Upper lobe of left lung (tissue), 6 donors: ENCODE measurements around the gene ABR. TPM values are rescaled to one million over a fixed set of nuclear protein-coding genes. Genes with fewer than 3 reads are reported as not detected.

Experiments used
- ATAC-seq, 2 donors: fragments of 200-7000 bp; cut with Tn5 transposase; one replicate each; pipeline ENCODE4 v1.9.1; 2022; ENCODE audit warnings: mild to moderate bottlenecking in 2 of 2, moderate library complexity in 2 of 2; ENCODE audit not compliant: low FRiP score in 2 of 2
- DNase-seq, 2 donors: peaks; one replicate each; pipeline ENCODE4 v3.0.0-alpha.2; 2019 to 2020
- H3K27ac ChIP-seq, 4 donors: fragments of 200-600 bp; sonication (generic); one replicate each; pipeline ENCODE4 v1.5.1; 2016 to 2019
- H3K27me3 ChIP-seq, 4 donors: fragments of 200-600 bp; sonication (generic); one replicate each; pipeline ENCODE4 v1.5.1; 2017 to 2019
- H3K36me3 ChIP-seq, 4 donors: fragments of 200-600 bp; sonication (generic); one replicate each; pipeline ENCODE4 v1.5.1; 2016 to 2019
- H3K4me1 ChIP-seq, 4 donors: fragments of 200-600 bp; sonication (generic); one replicate each; pipeline ENCODE4 v1.5.1; 2018 to 2019
- H3K4me3 ChIP-seq, 4 donors: fragments of 200-600 bp; sonication (generic); one replicate each; pipeline ENCODE4 v1.5.1; 2017 to 2019; ENCODE audit warnings: mild to moderate bottlenecking in 2 of 4, moderate library complexity in 1 of 4
- H3K9me3 ChIP-seq, 4 donors: fragments of 200-600 bp; sonication (generic); one replicate each; pipeline ENCODE4 v1.5.1; 2018 to 2019
- CTCF ChIP-seq, 6 experiments: fragments of 450-650 bp in 4 of 6; fragments of 200-600 bp in 2 of 6; sonication (generic) in 2 of 6; IDR thresholded peaks; one replicate each; pipeline ENCODE4 v1.5.1; 2016 to 2019; ENCODE audit warnings: antibody characterized with exemption in 6 of 6
- EP300 ChIP-seq, 4 donors: sonication (generic); formaldehyde crosslinking; IDR thresholded peaks; one replicate each; pipeline ENCODE4 v1.5.1; 2017; ENCODE audit warnings: antibody characterized with exemption in 4 of 4, control low read depth in 2 of 4
- POLR2A ChIP-seq, 4 donors: fragments of 450-650 bp; IDR thresholded peaks; one replicate each; pipeline ENCODE4 v1.5.1; 2016 to 2017; ENCODE audit warnings: antibody characterized with exemption in 4 of 4, mild to moderate bottlenecking in 2 of 4
- POLR2AphosphoS5 ChIP-seq, 2 donors: sonication (generic); formaldehyde crosslinking; IDR thresholded peaks; one replicate each; pipeline ENCODE4 v1.5.1; 2017; ENCODE audit warnings: antibody characterized with exemption in 2 of 2
- WGBS, 2 donors: methylation state at CpG; one replicate each; pipeline ENCODE4 v1.1.5; 2017 to 2018; 5-methylcytosine and 5-hydroxymethylcytosine counted together
- total RNA-seq, 6 donors: library from RNA; depleted of rRNA in 4 of 6; stranded (reverse); fragments of >200 nt in 4 of 6; gene quantifications; one replicate each; pipeline versions ENCODE4 v1.1.0 to v1.2.1, GENCODE V29; 2016 to 2021
- donor health status: DM: no; HTN: no; CAD: no; lungs with moderate emphysema.
- donor health status: DM: no; HTN: yes; CAD: no; lungs with severe emphysema.

ABR gene
- total RNA-seq, 6 donors from 2014 or later: 117 to 645 (median 206) TPM

DNA sequence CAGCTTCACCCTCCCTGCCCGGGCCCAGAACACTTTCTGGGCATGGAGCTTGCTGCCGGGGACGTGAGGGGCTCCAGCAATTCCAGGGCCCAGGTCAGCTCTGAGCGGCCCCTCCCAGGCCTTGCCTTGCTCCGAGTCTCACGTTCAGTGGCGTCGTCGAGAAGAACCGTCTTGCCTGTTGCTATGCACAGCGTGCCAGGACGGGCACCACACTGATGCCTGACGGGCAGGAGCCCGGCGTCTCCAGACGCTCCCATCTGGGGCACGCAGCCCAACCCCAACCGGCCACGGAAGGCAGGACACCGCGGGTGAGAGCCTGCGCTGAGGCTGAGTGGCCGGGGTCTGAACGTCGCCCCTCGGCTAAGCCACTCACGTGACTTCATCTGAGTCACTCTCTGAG is 155.7 kb downstream of the ABR start:
- peaks cover 0 to 37% (median 25%) of the 10 kb centered on the region in 4 donors for H3K36me3 ChIP-seq
- TF ChIP-seq POLR2A (IDR thresholded peaks at IDR 0.05): no peak
- no peak for TF ChIP-seq CTCF (IDR thresholded peaks at IDR 0.05)
- no peak for TF ChIP-seq POLR2AphosphoS5 (IDR thresholded peaks at IDR 0.05)
- no peak for TF ChIP-seq EP300 (IDR thresholded peaks at IDR 0.05)
- H3K27me3 ChIP-seq: no peaks in the 10 kb centered on the region
- 93 to 95% methylated on average over 20 to 27 of the region's 27 CpGs for WGBS, 2 donors
- H3K4me1 ChIP-seq: peaks cover 0 to 13% (median 1%) of the 10 kb centered on the region in 4 donors
- no peaks in the 10 kb centered on the region for H3K9me3 ChIP-seq
- DNase-seq (peak in 1 of 2 donors; percentile 74), ATAC-seq (no peak)
- no peak overlapping the region for H3K4me3 ChIP-seq
- no peak overlapping the region for H3K27ac ChIP-seq

GRCh38 chr17:1022278-1023024 is 157.3 kb downstream of the ABR start:
- peaks cover 0 to 31% (median 22%) of the 10 kb centered on the region in 4 donors for H3K36me3 ChIP-seq
- peak in 1 of 2 donors; percentile 79 for DNase-seq
- no peak for ATAC-seq
- 79 to 87% methylated on average over 13 to 28 of the region's 32 CpGs for WGBS, 2 donors
- H3K4me3 ChIP-seq: no peak overlapping the region
- peaks cover 0 to 14% (median 2%) of the 10 kb centered on the region in 4 donors for H3K4me1 ChIP-seq
- TF ChIP-seq POLR2AphosphoS5 (IDR thresholded peaks at IDR 0.05) (no peak), EP300 (IDR thresholded peaks at IDR 0.05) (no peak), CTCF (IDR thresholded peaks at IDR 0.05) (no peak), POLR2A (IDR thresholded peaks at IDR 0.05) (no peak)
- H3K27me3 ChIP-seq: no peaks in the 10 kb centered on the region
- H3K27ac ChIP-seq: peak overlapping the region in 2 of 4 donors; percentile 48 to 55
- no peaks in the 10 kb centered on the region for H3K9me3 ChIP-seq

GRCh38 chr17:1021147-1021546 is 158.6 kb downstream of the ABR start:
- 96 to 98% methylated on average over 6 to 15 of the region's 17 CpGs for WGBS, 2 donors
- ATAC-seq: no peak
- DNase-seq: no peak
- peaks cover 0 to 25% (median 11%) of the 10 kb centered on the region in 4 donors for H3K36me3 ChIP-seq
- no peaks in the 10 kb centered on the region for H3K27me3 ChIP-seq
- no peak for TF ChIP-seq POLR2A (IDR thresholded peaks at IDR 0.05)
- no peak for TF ChIP-seq EP300 (IDR thresholded peaks at IDR 0.05)
- no peak for TF ChIP-seq POLR2AphosphoS5 (IDR thresholded peaks at IDR 0.05)
- no peak for TF ChIP-seq CTCF (IDR thresholded peaks at IDR 0.05)
- no peaks in the 10 kb centered on the region for H3K9me3 ChIP-seq
- no peak overlapping the region for H3K4me3 ChIP-seq
- H3K4me1 ChIP-seq: peaks cover 0 to 14% (median 2%) of the 10 kb centered on the region in 4 donors
- H3K27ac ChIP-seq: peak overlapping the region in 3 of 4 donors; percentile 22 to 74 (median 69)

DNA sequence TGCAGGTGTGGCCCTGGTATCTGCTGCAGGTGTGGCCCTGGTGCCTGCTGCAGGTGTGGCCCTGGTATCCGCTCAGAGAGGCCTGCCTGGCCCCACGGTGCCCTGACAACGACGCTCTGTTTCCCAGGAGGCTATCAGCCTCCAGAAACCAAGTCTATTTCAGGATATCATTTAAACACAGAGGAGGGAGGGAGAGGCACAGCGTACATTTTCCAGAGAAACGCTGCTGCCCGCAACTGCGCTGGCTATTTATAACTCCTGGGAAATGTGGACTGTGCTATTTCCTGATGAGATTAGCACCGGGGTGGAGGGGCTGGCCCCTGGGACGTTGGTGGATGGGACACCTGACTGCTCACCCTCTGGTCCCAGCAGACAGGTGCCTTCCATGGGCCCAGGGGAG is 160.3 kb downstream of the ABR start:
- peak overlapping the region; percentile 22 to 74 (median 46) for H3K27ac ChIP-seq
- no peak overlapping the region for H3K4me3 ChIP-seq
- no peak for TF ChIP-seq CTCF (IDR thresholded peaks at IDR 0.05)
- no peak for TF ChIP-seq EP300 (IDR thresholded peaks at IDR 0.05)
- TF ChIP-seq POLR2A (IDR thresholded peaks at IDR 0.05): no peak
- H3K4me1 ChIP-seq: peaks cover 0 to 14% (median 2%) of the 10 kb centered on the region in 4 donors
- WGBS, 2 donors: 53 to 54% methylated on average over 7 to 10 of the region's 10 CpGs
- no peaks in the 10 kb centered on the region for H3K9me3 ChIP-seq
- H3K36me3 ChIP-seq: peaks cover 0 to 18% (median 9%) of the 10 kb centered on the region in 4 donors
- no peak for DNase-seq
- ATAC-seq: no peak
- H3K27me3 ChIP-seq: no peaks in the 10 kb centered on the region
